Measurements from ENCODE around the gene IFNA2.

DNA sequence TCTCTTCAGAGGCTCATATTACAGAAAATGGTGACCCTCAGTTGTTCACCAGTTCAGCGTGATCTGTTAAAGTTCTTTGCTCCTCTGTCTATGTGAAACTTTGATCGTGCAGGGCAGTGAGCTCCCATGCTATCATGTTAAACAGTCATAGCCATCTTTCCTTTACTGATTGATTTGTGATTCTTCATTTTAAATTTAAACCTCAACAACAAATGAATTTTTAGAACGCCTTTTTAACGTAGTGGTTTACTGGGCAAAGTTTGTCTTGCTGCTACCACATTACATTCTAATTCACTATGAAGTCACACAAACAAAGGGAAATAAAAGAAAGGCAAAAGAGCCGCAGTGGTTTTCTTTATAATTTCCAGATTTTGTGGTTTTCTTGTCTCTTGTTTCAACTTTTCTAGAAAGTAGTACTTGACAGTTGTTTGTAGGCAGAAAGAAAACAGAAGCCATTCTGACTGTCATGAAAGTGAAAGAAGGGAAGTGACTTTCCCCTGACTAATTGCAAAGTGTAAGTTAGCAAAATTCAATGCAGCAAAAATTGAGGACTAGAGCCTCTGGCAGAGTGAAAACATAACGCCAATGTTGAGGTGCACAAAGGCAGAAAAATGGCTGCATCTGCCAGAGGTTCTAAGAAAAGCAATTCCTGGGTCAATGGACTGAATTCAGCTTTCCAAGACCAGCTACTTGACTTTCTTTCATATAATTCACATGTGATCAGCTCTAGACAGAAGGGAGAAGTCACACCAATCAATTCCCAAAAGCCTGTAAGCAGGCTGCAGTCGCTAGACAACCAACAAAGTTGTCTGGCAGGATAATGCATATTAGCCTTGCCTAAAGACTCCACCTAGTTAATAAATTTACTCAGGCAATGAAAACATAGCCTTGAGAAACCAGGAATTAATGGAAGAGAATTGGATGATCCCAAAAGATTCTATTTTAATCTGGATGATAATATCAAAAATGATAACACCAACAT, 27.4 kb downstream of the IFNA2 start:
- TF ChIP-seq, protein P1, sequence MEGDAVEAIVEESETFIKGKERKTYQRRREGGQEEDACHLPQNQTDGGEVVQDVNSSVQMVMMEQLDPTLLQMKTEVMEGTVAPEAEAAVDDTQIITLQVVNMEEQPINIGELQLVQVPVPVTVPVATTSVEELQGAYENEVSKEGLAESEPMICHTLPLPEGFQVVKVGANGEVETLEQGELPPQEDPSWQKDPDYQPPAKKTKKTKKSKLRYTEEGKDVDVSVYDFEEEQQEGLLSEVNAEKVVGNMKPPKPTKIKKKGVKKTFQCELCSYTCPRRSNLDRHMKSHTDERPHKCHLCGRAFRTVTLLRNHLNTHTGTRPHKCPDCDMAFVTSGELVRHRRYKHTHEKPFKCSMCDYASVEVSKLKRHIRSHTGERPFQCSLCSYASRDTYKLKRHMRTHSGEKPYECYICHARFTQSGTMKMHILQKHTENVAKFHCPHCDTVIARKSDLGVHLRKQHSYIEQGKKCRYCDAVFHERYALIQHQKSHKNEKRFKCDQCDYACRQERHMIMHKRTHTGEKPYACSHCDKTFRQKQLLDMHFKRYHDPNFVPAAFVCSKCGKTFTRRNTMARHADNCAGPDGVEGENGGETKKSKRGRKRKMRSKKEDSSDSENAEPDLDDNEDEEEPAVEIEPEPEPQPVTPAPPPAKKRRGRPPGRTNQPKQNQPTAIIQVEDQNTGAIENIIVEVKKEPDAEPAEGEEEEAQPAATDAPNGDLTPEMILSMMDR (IDR thresholded peaks at IDR 0.05): no peak
- no peak for TF ChIP-seq POLR2A (IDR thresholded peaks at IDR 0.05)
